CD4-positive, alpha-beta T cell treated with Interleukin-12 subunit alpha and Interleukin-12 subunit beta, for 1 hour (primary cell): Measurements from ENCODE around the gene LIME1.

ENCODE experiments used
- DNase-seq: peaks from one replicate; pipeline ENCODE4 v3.0.0-alpha.2; 2020

Gene LIME1

DNA sequence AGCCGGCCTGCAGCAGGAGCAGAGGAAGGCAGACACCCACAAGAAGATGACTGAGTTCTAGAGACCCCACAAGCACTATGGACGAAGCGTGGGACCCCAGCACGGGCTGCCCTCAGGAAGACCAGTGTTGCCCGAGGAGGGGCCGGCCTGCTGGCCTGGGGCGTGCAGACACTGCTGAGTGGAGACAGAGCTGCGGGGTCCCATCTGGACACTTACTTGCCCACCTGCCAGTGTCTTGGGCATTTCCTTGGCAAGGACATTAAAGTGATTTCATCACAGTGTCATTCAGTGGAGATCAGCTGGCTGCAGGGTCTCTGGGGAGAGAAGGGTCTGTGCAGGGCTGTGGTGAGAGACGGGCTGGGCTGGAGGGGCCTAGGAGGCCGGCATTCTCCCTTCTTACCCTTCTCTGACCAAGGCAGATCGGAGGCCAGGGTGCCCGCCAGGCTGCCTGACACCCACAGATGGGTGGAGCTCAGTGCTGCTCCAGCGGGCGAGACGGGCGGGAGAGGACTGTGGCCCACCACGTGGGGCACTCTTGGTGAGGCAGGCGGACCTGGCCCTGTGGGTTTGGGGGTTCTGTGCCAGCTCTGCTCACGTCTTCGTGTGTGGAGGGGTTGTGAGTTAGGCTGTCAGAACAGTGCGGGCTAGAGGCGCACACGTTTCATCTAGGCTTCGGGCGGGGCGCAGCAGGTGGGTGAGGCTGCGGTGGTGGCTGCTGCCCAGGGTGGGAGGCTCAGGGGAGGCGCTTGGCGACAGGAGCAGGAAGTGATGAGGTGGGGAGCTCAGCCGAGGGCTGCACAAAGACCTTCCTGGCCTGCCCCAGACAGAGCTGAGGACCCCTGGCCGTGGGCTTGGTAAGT lies at the start of gene LIME1:
LIME1 (plus strand) TSS at position 806 of the 860 bp plus-strand sequence. CDS start 886 bp downstream, outside the sequence.
- peak; percentile 84 for DNase-seq

DNA sequence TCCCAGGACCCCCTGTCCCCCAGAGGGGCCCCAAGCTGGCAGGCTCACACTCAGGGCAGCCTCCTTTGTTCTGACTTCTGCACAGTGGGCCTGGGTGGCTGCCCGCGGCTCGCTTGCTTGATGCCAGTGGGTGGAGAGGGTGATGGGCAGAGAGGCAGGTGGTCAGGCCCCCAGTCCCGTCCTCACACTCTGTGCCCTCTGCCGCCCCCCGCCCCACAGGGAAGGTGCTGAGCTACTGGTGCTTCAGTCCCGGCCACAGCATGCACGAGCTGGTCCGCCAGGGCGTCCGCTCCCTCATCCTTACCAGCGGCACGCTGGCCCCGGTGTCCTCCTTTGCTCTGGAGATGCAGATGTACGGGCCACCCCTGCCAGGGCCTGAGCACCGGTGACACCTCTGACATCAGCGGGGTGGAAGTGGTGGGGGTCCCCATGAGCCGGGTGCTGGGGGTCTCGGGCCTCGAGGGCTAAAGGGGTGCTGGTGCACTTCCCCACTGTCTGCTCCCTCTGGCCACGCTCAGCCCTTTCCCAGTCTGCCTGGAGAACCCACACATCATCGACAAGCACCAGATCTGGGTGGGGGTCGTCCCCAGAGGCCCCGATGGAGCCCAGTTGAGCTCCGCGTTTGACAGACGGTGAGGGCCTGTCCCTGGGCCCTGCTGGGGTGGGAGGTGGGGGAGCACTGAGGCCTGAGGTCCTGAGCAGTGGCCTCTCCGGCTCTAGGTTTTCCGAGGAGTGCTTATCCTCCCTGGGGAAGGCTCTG lies 48.9 kb upstream of the LIME1 start:
- DNase-seq: no peak

- DNase-seq: no peak
Observed at GRCh38 chr20:63688228-63689045, 48.0 kb upstream of the LIME1 start.

- DNase-seq: no peak
Observed at GRCh38 chr20:63689046-63690002, 47.1 kb upstream of the LIME1 start.

- DNase-seq: no peak
Observed at GRCh38 chr20:63690003-63690897, 46.2 kb upstream of the LIME1 start.

GRCh38 chr20:63690898-63691710 lies 45.4 kb upstream of the LIME1 start:
- DNase-seq: no peak

GRCh38 chr20:63691711-63692435 lies 44.6 kb upstream of the LIME1 start:
- no peak for DNase-seq

- DNase-seq: no peak
Observed at GRCh38 chr20:63692436-63693082, 43.9 kb upstream of the LIME1 start.

DNA sequence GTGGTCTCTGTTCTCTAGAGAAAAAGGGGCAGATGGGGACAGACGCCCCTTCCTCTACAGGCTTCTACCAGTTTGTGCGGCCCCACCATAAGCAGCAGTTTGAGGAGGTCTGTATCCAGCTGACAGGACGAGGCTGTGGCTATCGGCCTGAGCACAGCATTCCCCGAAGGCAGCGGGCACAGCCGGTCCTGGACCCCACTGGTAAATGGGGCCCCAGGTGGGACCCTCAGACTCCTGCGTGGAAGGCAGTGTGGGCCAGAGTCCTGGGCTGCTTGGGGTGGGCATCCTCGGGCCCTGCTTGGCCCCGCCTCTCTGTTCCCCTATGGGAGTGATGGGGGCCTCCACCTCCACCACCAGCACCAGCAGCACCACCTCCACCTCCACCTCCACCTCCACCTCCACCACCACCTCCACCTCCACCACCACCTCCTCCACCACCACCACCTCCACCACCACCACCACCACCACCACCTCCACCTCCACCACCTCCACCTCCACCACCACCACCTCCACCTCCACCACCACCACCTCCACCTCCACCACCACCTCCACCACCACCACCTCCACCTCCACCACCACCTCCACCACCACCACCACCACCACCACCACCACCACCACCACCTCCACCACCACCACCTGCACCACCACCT lies 43.3 kb upstream of the LIME1 start:
- no peak for DNase-seq

DNA sequence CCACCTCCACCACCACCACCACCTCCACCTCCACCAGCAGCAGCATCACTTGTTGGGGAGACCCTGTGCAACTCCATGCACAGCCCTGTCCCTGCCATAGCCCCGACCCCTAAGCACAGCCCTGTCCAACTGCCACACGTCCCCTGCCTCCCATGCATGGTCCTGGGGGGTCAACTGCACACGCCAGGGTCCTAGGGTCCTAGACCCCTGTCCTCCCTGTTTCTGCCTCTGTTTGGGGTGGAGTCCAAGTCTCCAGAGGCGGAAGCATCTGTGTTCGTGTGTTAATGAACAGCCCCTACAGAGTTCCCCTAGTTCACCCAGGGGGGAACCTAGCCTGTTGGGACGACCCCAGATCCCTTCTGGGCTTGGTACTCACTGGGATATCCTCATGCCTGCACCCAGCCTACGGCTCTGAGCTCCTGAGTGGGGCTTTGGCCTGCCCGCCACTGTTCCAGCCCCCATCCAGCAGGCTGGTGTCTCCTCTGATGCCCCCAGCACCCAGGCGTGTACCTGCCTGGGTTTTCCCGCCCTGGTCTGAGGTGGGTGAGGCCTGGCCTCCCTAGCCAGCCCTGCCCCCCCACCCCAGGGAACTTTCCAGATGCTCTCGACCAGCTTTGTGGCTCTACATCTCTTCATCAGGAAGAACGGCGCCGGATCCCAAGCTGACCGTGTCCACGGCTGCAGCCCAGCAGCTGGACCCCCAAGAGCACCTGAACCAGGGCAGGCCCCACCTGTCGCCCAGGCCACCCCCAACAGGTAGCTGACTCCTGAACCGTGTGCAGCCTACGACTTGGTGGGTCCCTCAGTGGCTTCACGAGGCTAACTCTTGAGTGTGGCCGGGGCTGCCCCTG lies 42.5 kb upstream of the LIME1 start:
- DNase-seq: no peak

DNA sequence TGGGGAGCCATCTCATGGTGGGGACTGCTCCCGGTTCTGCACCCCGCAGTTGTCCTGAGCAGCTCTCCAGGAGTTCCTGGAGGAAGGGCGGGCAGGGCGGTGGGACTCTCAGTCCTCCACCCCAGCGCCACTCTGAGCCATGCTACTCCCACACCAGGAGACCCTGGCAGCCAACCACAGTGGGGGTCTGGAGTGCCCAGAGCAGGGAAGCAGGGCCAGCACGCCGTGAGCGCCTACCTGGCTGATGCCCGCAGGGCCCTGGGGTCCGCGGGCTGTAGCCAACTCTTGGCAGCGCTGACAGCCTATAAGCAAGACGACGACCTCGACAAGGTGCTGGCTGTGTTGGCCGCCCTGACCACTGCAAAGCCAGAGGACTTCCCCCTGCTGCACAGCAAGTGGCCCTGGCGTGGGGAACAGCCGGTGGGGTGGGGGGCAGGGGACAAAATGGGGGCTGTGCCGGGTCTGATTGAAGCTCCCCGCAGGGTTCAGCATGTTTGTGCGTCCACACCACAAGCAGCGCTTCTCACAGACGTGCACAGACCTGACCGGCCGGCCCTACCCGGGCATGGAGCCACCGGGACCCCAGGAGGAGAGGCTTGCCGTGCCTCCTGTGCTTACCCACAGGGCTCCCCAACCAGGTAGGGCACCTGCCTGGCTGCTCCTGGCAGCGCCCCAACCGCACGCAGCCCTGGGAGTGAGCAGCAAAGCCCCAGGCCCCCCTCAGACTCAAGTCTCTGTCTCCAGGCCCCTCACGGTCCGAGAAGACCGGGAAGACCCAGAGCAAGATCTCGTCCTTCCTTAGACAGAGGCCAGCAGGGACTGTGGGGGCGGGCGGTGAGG lies 41.7 kb upstream of the LIME1 start:
- DNase-seq: no peak

DNA sequence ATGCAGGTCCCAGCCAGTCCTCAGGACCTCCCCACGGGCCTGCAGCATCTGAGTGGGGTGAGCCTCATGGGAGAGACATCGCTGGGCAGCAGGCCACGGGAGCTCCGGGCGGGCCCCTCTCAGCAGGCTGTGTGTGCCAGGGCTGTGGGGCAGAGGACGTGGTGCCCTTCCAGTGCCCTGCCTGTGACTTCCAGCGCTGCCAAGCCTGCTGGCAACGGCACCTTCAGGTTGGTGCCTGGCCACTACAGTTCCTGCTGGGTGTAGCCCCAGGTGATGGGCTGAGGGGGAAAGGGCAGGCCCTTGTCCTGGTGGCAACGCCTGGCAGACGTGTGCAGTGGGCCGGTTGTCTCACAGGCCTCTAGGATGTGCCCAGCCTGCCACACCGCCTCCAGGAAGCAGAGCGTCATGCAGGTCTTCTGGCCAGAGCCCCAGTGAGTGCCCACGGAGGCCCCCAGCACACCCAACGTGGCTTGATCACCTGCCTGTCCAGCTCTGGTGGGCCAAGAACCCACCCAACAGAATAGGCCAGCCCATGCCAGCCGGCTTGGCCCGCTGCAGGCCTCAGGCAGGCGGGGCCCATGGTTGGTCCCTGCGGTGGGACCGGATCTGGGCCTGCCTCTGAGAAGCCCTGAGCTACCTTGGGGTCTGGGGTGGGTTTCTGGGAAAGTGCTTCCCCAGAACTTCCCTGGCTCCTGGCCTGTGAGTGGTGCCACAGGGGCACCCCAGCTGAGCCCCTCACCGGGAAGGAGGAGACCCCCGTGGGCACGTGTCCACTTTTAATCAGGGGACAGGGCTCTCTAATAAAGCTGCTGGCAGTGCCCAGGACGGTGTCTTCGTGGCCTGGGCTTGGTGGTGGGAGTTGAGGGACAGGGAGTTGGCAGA lies 40.8 kb upstream of the LIME1 start:
- no peak for DNase-seq

DNA sequence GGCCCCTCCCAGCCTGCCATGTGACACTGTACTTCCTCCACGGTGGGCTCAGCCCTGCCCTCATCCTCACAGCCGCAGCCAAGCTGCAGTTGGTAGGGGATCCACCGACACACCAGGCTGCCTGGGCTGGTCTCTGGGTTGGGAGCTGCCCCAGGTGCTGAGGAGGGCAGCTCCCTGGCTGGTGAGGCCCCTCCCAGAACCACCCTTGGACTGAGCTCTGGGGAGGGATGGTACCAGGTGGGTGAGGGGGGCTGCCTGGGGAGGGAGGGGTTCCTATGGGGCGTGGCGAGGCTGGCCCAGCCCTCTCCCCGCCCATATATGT lies 40.2 kb upstream of the LIME1 start:
- DNase-seq: peak; percentile 39

- DNase-seq: no peak
Observed at GRCh38 chr20:63696628-63697356, 39.7 kb upstream of the LIME1 start, which contains the start of gene TNFRSF6B. TSS of gene TNFRSF6B (plus strand) at chr20:63696652. CDS start at chr20:63696768, 116 bp downstream.
